ENCODE measurements around the gene PPP2R2B.
A peak's percentile ranks its signal among the peaks of the same experiment; 100 is the strongest.

Gene PPP2R2B

DNA sequence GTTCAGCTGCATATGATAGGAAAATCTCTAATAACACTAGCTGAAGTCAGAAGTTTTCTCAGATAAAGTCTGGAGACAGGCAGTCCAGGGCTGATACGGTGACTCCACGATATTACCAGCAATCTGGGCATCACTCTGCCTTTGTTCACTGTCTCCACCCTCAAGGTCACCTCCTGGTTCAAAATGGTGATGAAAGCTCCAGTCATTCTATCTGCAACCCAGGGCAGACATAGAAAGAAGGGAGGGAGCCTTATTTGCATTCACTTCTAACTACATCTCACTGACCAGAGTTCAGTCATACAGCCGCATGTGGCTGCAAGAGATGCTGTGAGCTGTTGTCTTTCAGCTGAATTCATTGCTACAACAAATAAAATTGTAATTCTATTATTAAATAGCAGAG is 340.1 kb downstream of the PPP2R2B start:
- no peak overlapping the region for H3K4me3 ChIP-seq (ENCODE audit: low read depth, low read length)
- TF ChIP-seq, protein P1, sequence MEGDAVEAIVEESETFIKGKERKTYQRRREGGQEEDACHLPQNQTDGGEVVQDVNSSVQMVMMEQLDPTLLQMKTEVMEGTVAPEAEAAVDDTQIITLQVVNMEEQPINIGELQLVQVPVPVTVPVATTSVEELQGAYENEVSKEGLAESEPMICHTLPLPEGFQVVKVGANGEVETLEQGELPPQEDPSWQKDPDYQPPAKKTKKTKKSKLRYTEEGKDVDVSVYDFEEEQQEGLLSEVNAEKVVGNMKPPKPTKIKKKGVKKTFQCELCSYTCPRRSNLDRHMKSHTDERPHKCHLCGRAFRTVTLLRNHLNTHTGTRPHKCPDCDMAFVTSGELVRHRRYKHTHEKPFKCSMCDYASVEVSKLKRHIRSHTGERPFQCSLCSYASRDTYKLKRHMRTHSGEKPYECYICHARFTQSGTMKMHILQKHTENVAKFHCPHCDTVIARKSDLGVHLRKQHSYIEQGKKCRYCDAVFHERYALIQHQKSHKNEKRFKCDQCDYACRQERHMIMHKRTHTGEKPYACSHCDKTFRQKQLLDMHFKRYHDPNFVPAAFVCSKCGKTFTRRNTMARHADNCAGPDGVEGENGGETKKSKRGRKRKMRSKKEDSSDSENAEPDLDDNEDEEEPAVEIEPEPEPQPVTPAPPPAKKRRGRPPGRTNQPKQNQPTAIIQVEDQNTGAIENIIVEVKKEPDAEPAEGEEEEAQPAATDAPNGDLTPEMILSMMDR (IDR thresholded peaks at IDR 0.05; ENCODE audit: low read depth, low read length) = no peak
- TF ChIP-seq MYC (IDR thresholded peaks at IDR 0.05; ENCODE audit: low read depth, low read length) (no peak), POLR2A (IDR thresholded peaks at IDR 0.05; ENCODE audit: extremely low read depth, insufficient read length) (no peak)
- TF ChIP-seq, protein P2, sequence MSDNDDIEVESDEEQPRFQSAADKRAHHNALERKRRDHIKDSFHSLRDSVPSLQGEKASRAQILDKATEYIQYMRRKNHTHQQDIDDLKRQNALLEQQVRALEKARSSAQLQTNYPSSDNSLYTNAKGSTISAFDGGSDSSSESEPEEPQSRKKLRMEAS (IDR thresholded peaks at IDR 0.05; ENCODE audit: low read depth, low read length) = no peak
- no peak for DNase-seq (ENCODE audit: low read depth)

DNA sequence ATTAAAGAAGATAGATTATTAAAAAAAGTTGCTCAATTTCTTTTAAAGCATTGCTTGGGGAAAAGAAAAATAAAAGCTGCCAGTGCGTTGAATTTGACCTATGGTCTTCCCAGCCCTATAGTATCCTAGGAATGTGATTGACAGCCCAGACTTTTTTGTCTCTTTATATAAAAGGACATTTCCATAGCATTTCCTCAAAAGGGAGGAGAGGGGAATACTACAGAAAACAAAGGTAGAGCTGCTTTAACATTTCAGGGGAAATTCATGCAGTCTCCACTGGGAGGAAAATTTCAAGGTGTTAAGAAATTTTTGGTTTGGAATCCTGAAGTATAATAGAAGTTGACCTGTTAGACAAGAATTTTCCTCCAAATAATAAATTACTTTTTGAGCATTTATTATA is 344.7 kb downstream of the PPP2R2B start:
- no peak overlapping the region for H3K4me3 ChIP-seq (ENCODE audit: low read depth, low read length)
- TF ChIP-seq POLR2A (IDR thresholded peaks at IDR 0.05; ENCODE audit: extremely low read depth, insufficient read length) = no peak
- TF ChIP-seq, protein P2 (IDR thresholded peaks at IDR 0.05; ENCODE audit: low read depth, low read length) = no peak
- TF ChIP-seq MYC (IDR thresholded peaks at IDR 0.05; ENCODE audit: low read depth, low read length) = no peak
- TF ChIP-seq, protein P1 (IDR thresholded peaks at IDR 0.05; ENCODE audit: low read depth, low read length) = no peak
- DNase-seq (ENCODE audit: low read depth) = no peak

DNA sequence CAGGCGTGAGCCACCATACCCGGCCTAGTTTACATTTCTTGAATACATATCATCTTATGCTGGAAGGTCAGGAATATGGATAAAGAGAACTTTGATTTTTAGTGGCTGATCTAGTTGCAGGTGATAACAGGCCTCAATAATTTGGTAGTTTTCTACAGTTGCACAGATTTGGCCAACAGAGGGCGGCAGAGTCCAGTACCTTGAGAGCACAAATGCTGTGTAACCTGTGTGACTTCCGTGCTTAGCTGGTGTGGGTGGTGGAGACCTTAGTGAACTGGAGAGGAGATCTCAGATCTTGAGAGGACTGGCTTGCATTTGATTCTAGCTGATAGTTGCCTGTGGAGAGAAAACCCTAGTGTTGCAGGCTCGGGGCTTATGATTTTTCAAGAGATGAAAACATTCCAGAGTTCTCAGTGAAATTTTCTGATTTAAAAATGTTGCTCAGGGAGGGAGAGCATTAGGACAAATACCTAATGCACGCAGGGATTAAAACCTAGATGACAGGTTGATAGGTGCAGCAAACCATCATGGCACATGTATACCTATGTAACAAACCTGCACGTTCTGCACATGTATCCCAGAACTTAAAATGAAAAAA is 345.2 kb downstream of the PPP2R2B start:
- no peak overlapping the region for H3K4me3 ChIP-seq (ENCODE audit: low read depth, low read length)
- TF ChIP-seq POLR2A (IDR thresholded peaks at IDR 0.05; ENCODE audit: extremely low read depth, insufficient read length) = no peak
- TF ChIP-seq, protein P1 (IDR thresholded peaks at IDR 0.05; ENCODE audit: low read depth, low read length) = peak; percentile 78
- peak; percentile 68 for DNase-seq (ENCODE audit: low read depth)
